ENCODE data around the gene KLHL2. TPM values are rescaled to one million over a fixed set of nuclear protein-coding genes. Genes with fewer than 3 reads are reported as not detected.
A peak's percentile ranks its signal among the peaks of the same experiment; 100 is the strongest.

KLHL2 gene
- total RNA-seq, 1 experiment from 2014 or later: 12.5 TPM

GRCh38 chr4:165191814-165192499, 15.4 kb upstream of the KLHL2 start:
- Histone ChIP-seq H3K36me3 (no peaks in the 10 kb centered on the region), H3K9me3 (replicated peaks) (no peaks in the 10 kb centered on the region), H3K27ac (no peak overlapping the region), H3K27me3 (no peaks in the 10 kb centered on the region), H3K4me1 (no peaks in the 10 kb centered on the region), H3K4me3 (no peak overlapping the region)
- DNase-seq: no peak

- Histone ChIP-seq H3K4me1 (no peaks in the 10 kb centered on the region), H3K9me3 (replicated peaks) (no peaks in the 10 kb centered on the region), H3K27ac (no peak overlapping the region), H3K27me3 (no peaks in the 10 kb centered on the region), H3K36me3 (no peaks in the 10 kb centered on the region), H3K4me3 (no peak overlapping the region)
- no peak for DNase-seq
These were observed 14.9 kb upstream of the KLHL2 start for GRCh38 chr4:165192500-165192898.

- Histone ChIP-seq H3K4me3 (no peak overlapping the region), H3K9me3 (replicated peaks) (no peaks in the 10 kb centered on the region), H3K36me3 (no peaks in the 10 kb centered on the region), H3K27me3 (no peaks in the 10 kb centered on the region), H3K4me1 (no peaks in the 10 kb centered on the region), H3K27ac (no peak overlapping the region)
- no peak for DNase-seq
These were observed 14.4 kb upstream of the KLHL2 start for GRCh38 chr4:165192956-165193355.

- Histone ChIP-seq H3K4me1 (no peaks in the 10 kb centered on the region), H3K36me3 (no peaks in the 10 kb centered on the region), H3K27me3 (no peaks in the 10 kb centered on the region), H3K4me3 (no peak overlapping the region), H3K9me3 (replicated peaks) (no peaks in the 10 kb centered on the region), H3K27ac (no peak overlapping the region)
- DNase-seq: no peak
These were observed 13.0 kb upstream of the KLHL2 start for GRCh38 chr4:165194368-165194767.

- no peak overlapping the region for H3K4me3 ChIP-seq
- H3K4me1 ChIP-seq: no peaks in the 10 kb centered on the region
- no peak overlapping the region for H3K27ac ChIP-seq
- DNase-seq: no peak
- no peaks in the 10 kb centered on the region for H3K27me3 ChIP-seq
- no peaks in the 10 kb centered on the region for H3K9me3 ChIP-seq (replicated peaks)
- no peaks in the 10 kb centered on the region for H3K36me3 ChIP-seq
These were observed 9.0 kb upstream of the KLHL2 start for GRCh38 chr4:165198329-165198728.

GRCh38 chr4:165199286-165199685, 8.1 kb upstream of the KLHL2 start:
- no peaks in the 10 kb centered on the region for H3K36me3 ChIP-seq
- no peak overlapping the region for H3K27ac ChIP-seq
- DNase-seq: no peak
- H3K4me3 ChIP-seq: no peak overlapping the region
- H3K27me3 ChIP-seq: no peaks in the 10 kb centered on the region
- H3K4me1 ChIP-seq: no peaks in the 10 kb centered on the region
- H3K9me3 ChIP-seq (replicated peaks): no peaks in the 10 kb centered on the region

GRCh38 chr4:165199722-165200121, 7.6 kb upstream of the KLHL2 start:
- no peak overlapping the region for H3K27ac ChIP-seq
- DNase-seq: no peak
- no peak overlapping the region for H3K4me3 ChIP-seq
- no peaks in the 10 kb centered on the region for H3K36me3 ChIP-seq
- no peaks in the 10 kb centered on the region for H3K4me1 ChIP-seq
- no peaks in the 10 kb centered on the region for H3K9me3 ChIP-seq (replicated peaks)
- H3K27me3 ChIP-seq: no peaks in the 10 kb centered on the region

- no peak for DNase-seq
- no peaks in the 10 kb centered on the region for H3K27me3 ChIP-seq
These were observed 5.6 kb upstream of the KLHL2 start for GRCh38 chr4:165201806-165202205.

GRCh38 chr4:165203541-165204461, 3.6 kb upstream of the KLHL2 start:
- no peaks in the 10 kb centered on the region for H3K36me3 ChIP-seq
- H3K4me1 ChIP-seq: no peaks in the 10 kb centered on the region
- H3K9me3 ChIP-seq (replicated peaks): no peaks in the 10 kb centered on the region
- H3K4me3 ChIP-seq: no peak overlapping the region
- no peak for DNase-seq
- H3K27ac ChIP-seq: no peak overlapping the region
- H3K27me3 ChIP-seq: no peaks in the 10 kb centered on the region

More at GRCh38 chr4:165201806-165202205, 5.6 kb upstream of the KLHL2 start:
- Histone ChIP-seq H3K36me3 (no peaks in the 10 kb centered on the region), H3K9me3 (replicated peaks) (no peaks in the 10 kb centered on the region), H3K4me3 (no peak overlapping the region), H3K4me1 (no peaks in the 10 kb centered on the region), H3K27ac (no peak overlapping the region)

- no peak for DNase-seq
- no peak overlapping the region for H3K27ac ChIP-seq
- H3K9me3 ChIP-seq (replicated peaks): no peaks in the 10 kb centered on the region
- H3K4me1 ChIP-seq: no peaks in the 10 kb centered on the region
- no peaks in the 10 kb centered on the region for H3K27me3 ChIP-seq
- no peaks in the 10 kb centered on the region for H3K36me3 ChIP-seq
- no peak overlapping the region for H3K4me3 ChIP-seq
These were observed 2.9 kb upstream of the KLHL2 start for GRCh38 chr4:165204462-165204830.

GRCh38 chr4:165207016-165207430, 338 bp upstream of the KLHL2 start:
- DNase-seq: peak in 1 of 2 experiments; percentile 30

GRCh38 chr4:165208221-165208652, 876 bp downstream of the KLHL2 start:
- DNase-seq: no peak
- Histone ChIP-seq H3K9me3 (replicated peaks) (no peaks in the 10 kb centered on the region), H3K27me3 (no peaks in the 10 kb centered on the region), H3K4me1 (no peaks in the 10 kb centered on the region), H3K36me3 (no peaks in the 10 kb centered on the region), H3K4me3 (peak overlapping the region; percentile 73), H3K27ac (no peak overlapping the region)

More at GRCh38 chr4:165207016-165207430, 338 bp upstream of the KLHL2 start:
- Histone ChIP-seq H3K27me3 (no peaks in the 10 kb centered on the region), H3K27ac (no peak overlapping the region), H3K4me1 (no peaks in the 10 kb centered on the region), H3K9me3 (replicated peaks) (no peaks in the 10 kb centered on the region), H3K4me3 (peak overlapping the region; percentile 73), H3K36me3 (no peaks in the 10 kb centered on the region)

GRCh38 chr4:165208741-165209388, 1.5 kb downstream of the KLHL2 start:
- Histone ChIP-seq H3K27ac (no peak overlapping the region), H3K4me1 (no peaks in the 10 kb centered on the region), H3K9me3 (replicated peaks) (no peaks in the 10 kb centered on the region), H3K4me3 (no peak overlapping the region), H3K27me3 (no peaks in the 10 kb centered on the region), H3K36me3 (no peaks in the 10 kb centered on the region)
- DNase-seq: no peak

- H3K9me3 ChIP-seq (replicated peaks): no peaks in the 10 kb centered on the region
- no peak overlapping the region for H3K27ac ChIP-seq
- H3K36me3 ChIP-seq: no peaks in the 10 kb centered on the region
- H3K4me1 ChIP-seq: no peaks in the 10 kb centered on the region
- H3K27me3 ChIP-seq: no peaks in the 10 kb centered on the region
- no peak for DNase-seq
- no peak overlapping the region for H3K4me3 ChIP-seq
These were observed 2.4 kb downstream of the KLHL2 start for GRCh38 chr4:165209796-165210195.

- Histone ChIP-seq H3K9me3 (replicated peaks) (no peaks in the 10 kb centered on the region), H3K4me1 (no peaks in the 10 kb centered on the region; the same call in 1 of the 2 replicates), H3K4me3 (no peak overlapping the region), H3K27ac (no peak overlapping the region), H3K36me3 (no peaks in the 10 kb centered on the region), H3K27me3 (no peaks in the 10 kb centered on the region)
- no peak for DNase-seq
These were observed 3.2 kb downstream of the KLHL2 start for GRCh38 chr4:165210566-165210965.

All from SJCRH30 (cell line).